A549 treated with RU486 at 1 μM for 4 hours (cell line): ENCODE measurements around the gene FAM163B. TPM values are rescaled to one million over a fixed set of nuclear protein-coding genes. Genes with fewer than 3 reads are reported as not detected.

Source experiments
- total RNA-seq: library from RNA; stranded (reverse); fragments of 200-300 nt; extraction: Qiagen RNA extraction; gene quantifications from 5 replicates; pipeline ENCODE4 v1.2.3, GENCODE V29; 2022; ENCODE audit warnings: low read depth

FAM163B gene
- total RNA-seq: not detected in 5 replicates

DNA sequence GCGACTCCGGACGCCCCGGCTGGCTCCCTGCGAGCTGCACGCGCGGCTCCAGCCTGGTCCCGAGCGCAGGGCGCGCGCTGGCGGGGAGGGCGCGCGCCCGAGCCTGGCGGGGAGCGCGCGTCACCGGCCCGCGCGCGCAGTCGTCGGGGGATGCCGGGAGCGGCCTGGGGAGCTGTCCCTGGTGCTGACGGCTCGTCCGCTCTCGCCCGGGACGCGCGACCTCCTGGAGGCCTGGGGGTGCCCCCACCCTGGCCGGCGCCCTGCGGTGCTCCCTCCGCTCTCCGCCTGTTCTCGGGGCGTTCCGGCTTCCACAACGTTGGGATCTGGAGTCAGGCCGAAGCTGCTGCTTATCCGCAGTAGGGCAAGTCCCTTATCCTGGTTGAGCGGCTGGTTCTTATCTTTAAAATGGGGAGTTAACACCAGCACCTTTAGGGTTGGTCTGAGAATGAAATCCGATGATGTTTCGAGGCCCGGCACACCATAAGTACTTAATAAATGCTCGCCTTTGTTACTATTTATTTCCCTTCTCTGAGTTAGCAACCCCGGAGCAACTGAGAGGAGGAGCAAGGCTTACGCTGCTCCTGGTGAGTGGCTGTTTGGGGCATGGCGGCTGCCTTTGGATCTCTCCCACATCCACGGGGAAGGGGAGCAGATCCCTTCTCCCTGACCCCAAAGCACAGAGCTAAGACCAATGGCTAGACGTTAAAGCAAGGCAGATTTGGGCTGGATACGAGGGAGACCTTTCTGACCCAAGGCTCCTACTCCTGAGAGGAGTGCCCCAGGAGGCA lies at the start of gene FAM163B:
TSS of gene FAM163B (minus strand) at position 79 of the 788 bp plus-strand sequence. CDS start 29,166 bp downstream, outside the sequence.

GRCh38 chr9:133635533-133636531 lies 26.6 kb upstream of the FAM163B start, which contains the start of gene DBH:
Gene DBH, plus strand, starts transcription at chr9:133636363. Its CDS starts 9 bp downstream, at chr9:133636372.

GRCh38 chr9:133534346-133535291 lies 74.6 kb downstream of the FAM163B start, which contains the start of gene ADAMTSL2:
Gene ADAMTSL2, plus strand, starts transcription at chr9:133534704. Its CDS starts 2,009 bp downstream, at chr9:133536713.

Other genes starting within 250 kb of the FAM163B start
- gene SURF4, start 233.3 kb downstream of the FAM163B start, total RNA-seq: 177 to 208 TPM (median 200 TPM) in 5 replicates
- gene STKLD1, start 233.0 kb downstream of the FAM163B start, total RNA-seq: 0.08 to 1.4 TPM (median 0.67 TPM) in 5 replicates
- gene REXO4, start 191.4 kb downstream of the FAM163B start, total RNA-seq: 34.3 to 40.3 TPM (median 36.9 TPM) in 5 replicates
- gene ADAMTS13, start 187.0 kb downstream of the FAM163B start, total RNA-seq: 0.33 to 0.97 TPM (median 0.46 TPM) in 5 replicates
- 3.1 to 4.8 TPM (median 4.4 TPM) in 5 replicates for gene CACFD1, start 149.4 kb downstream of the FAM163B start, total RNA-seq
- 14.5 to 24.2 TPM (median 20.4 TPM) in 5 replicates for gene SLC2A6, start 130.3 kb downstream of the FAM163B start, total RNA-seq
- gene MYMK, start 84.4 kb downstream of the FAM163B start, total RNA-seq: not detected in 5 replicates
- gene ADAMTSL2, start 74.7 kb downstream of the FAM163B start, total RNA-seq: not detected in 5 replicates
- not detected in 5 replicates for gene DBH, start 27.0 kb upstream of the FAM163B start, total RNA-seq
- 0.05 to 0.18 TPM (median 0.07 TPM) in 3 of 5 replicates, not detected in the others for gene SARDH, start 129.0 kb upstream of the FAM163B start, total RNA-seq